Smooth muscle cell (in vitro differentiated cells): ENCODE results near the gene RBM33. TPM values are rescaled to one million over a fixed set of nuclear protein-coding genes. Genes with fewer than 3 reads are reported as not detected.

Source experiments
- DNase-seq: peaks from one replicate; lab custom pipeline; 2025; ENCODE audit not compliant: unreplicated experiment; lab: John Stamatoyannopoulos, UW
- H2AFZ ChIP-seq: fragments of 200-600 bp; sonication (generic); 2 replicates; pipeline ENCODE4 v1.6.0; 2016; ENCODE audit warnings: antibody characterized with exemption, low read depth, mild to moderate bottlenecking
- H3F3A ChIP-seq: fragments of 200-600 bp; sonication (generic); 2 replicates; pipeline ENCODE4 v1.6.0; 2017; ENCODE audit warnings: antibody characterized with exemption, low read depth
- H3K27ac ChIP-seq: fragments of 200-600 bp; sonication (generic); 2 replicates; pipeline ENCODE4 v1.5.1; 2016; ENCODE audit warnings: low read depth, mild to moderate bottlenecking
- H3K27me3 ChIP-seq: fragments of 200-600 bp; sonication (generic); 2 replicates; pipeline ENCODE4 v1.6.1; 2016; ENCODE audit warnings: low read depth, mild to moderate bottlenecking
- H3K36me3 ChIP-seq: fragments of 200-600 bp; sonication (generic); 2 replicates; pipeline ENCODE4 v1.5.1; 2016; ENCODE audit warnings: low read depth
- H3K4me1 ChIP-seq: fragments of 200-600 bp; sonication (generic); 2 replicates; pipeline ENCODE4 v1.5.1; 2016; ENCODE audit warnings: low read depth
- H3K4me2 ChIP-seq: fragments of 200-600 bp; sonication (generic); 2 replicates; pipeline ENCODE4 v1.6.0; 2016; ENCODE audit warnings: mild to moderate bottlenecking
- H3K4me3 ChIP-seq: fragments of 200-600 bp; sonication (generic); 2 replicates; pipeline ENCODE4 v1.5.1; 2016; ENCODE audit warnings: mild to moderate bottlenecking
- H3K79me2 ChIP-seq: fragments of 200-600 bp; sonication (generic); 2 replicates; pipeline ENCODE4 v1.6.0; 2016; ENCODE audit warnings: low read depth, mild to moderate bottlenecking
- H3K9ac ChIP-seq: fragments of 200-600 bp; sonication (generic); 2 replicates; pipeline ENCODE4 v1.6.0; 2016; ENCODE audit warnings: low read depth
- H3K9me3 ChIP-seq: fragments of 200-600 bp; sonication (generic); replicated peaks from 2 replicates; pipeline ENCODE4 v1.5.1; 2016; ENCODE audit warnings: low read depth
- H4K20me1 ChIP-seq: fragments of 200-600 bp; sonication (generic); 2 replicates; pipeline ENCODE4 v1.6.0; 2016; ENCODE audit warnings: low read depth
- CTCF ChIP-seq: fragments of 200-600 bp; sonication (generic); IDR thresholded peaks from 2 replicates; pipeline ENCODE4 v1.5.1; 2017; ENCODE audit warnings: borderline replicate concordance, mild to moderate bottlenecking, antibody characterized with exemption; ENCODE audit not compliant: insufficient read depth, poor library complexity, severe bottlenecking
- WGBS: methylation state at CpG from one replicate; pipeline ENCODE4 v1.1.7; 2016; ENCODE audit warnings: low lambda C conversion rate; 5-methylcytosine and 5-hydroxymethylcytosine counted together
- polyA plus RNA-seq: library from polyadenylated mRNA; unstranded; fragments of >200 nt; fragmentation: Nextera tagmentation; extraction: Ambion mirVana; gene quantifications from 2 replicates; pipeline ENCODE4 v1.2.1, GENCODE V29; 2016
- total RNA-seq: library from RNA; depleted of rRNA; stranded (reverse); fragments of >200 nt; gene quantifications from 2 replicates; pipeline ENCODE4 v1.2.3, GENCODE V29; 2014

Gene RBM33
- total and polyA plus RNA-seq, 2 experiments from 2014 or later = 22.5 to 25.3 TPM

GRCh38 chr7:155677688-155678087 lies 33.2 kb downstream of the RBM33 start:
- Histone ChIP-seq H3K4me3 (no peak overlapping the region), H3K27ac (no peak overlapping the region), H3K4me2 (no peak overlapping the region), H3K9me3 (no peaks in the 10 kb centered on the region), H3K36me3 (peaks cover 6% of the 10 kb centered on the region), H2AFZ (no peak overlapping the region), H3F3A (no peaks in the 10 kb centered on the region), H3K4me1 (peaks cover 2% of the 10 kb centered on the region), H3K79me2 (peaks cover 68% of the 10 kb centered on the region), H3K27me3 (no peaks in the 10 kb centered on the region), H4K20me1 (peaks cover 95% of the 10 kb centered on the region), H3K9ac (no peak overlapping the region)
- no peak for TF ChIP-seq CTCF
- DNase-seq = no peak
- WGBS = 90% methylated on average over 2 of the region's 2 CpGs

- H2AFZ ChIP-seq = no peak overlapping the region
- no peak overlapping the region for H3K4me2 ChIP-seq
- H3K27me3 ChIP-seq = no peaks in the 10 kb centered on the region
- 98% methylated on average over 3 of the region's 3 CpGs for WGBS
- H3K27ac ChIP-seq = no peak overlapping the region
- TF ChIP-seq CTCF = no peak
- H3K36me3 ChIP-seq = peaks cover 6% of the 10 kb centered on the region
- H3F3A ChIP-seq = no peaks in the 10 kb centered on the region
- no peak for DNase-seq
- H3K9ac ChIP-seq = no peak overlapping the region
- peaks cover 78% of the 10 kb centered on the region for H3K79me2 ChIP-seq
- H3K4me3 ChIP-seq = no peak overlapping the region
- H4K20me1 ChIP-seq = peaks cover 100% of the 10 kb centered on the region
- H3K4me1 ChIP-seq = peaks cover 8% of the 10 kb centered on the region
- H3K9me3 ChIP-seq = no peaks in the 10 kb centered on the region
These were observed 35.7 kb downstream of the RBM33 start for GRCh38 chr7:155680124-155680523.

- no peak overlapping the region for H3K4me3 ChIP-seq
- H3K36me3 ChIP-seq = peaks cover 7% of the 10 kb centered on the region
- no peak for TF ChIP-seq CTCF
- 91% methylated on average over 2 of the region's 2 CpGs for WGBS
- peaks cover 8% of the 10 kb centered on the region for H3K4me1 ChIP-seq
- H3K9ac ChIP-seq = no peak overlapping the region
- H3K79me2 ChIP-seq = peaks cover 81% of the 10 kb centered on the region
- no peak overlapping the region for H2AFZ ChIP-seq
- H3F3A ChIP-seq = no peaks in the 10 kb centered on the region
- no peak for DNase-seq
- no peaks in the 10 kb centered on the region for H3K27me3 ChIP-seq
- H3K27ac ChIP-seq = no peak overlapping the region
- H4K20me1 ChIP-seq = peaks cover 100% of the 10 kb centered on the region
- no peak overlapping the region for H3K4me2 ChIP-seq
- no peaks in the 10 kb centered on the region for H3K9me3 ChIP-seq
These were observed 36.4 kb downstream of the RBM33 start for GRCh38 chr7:155680864-155681263.

GRCh38 chr7:155681663-155682062 lies 37.2 kb downstream of the RBM33 start:
- H3K4me3 ChIP-seq = no peak overlapping the region
- H3K79me2 ChIP-seq = peaks cover 88% of the 10 kb centered on the region
- H2AFZ ChIP-seq = no peak overlapping the region
- WGBS = 96% methylated on average over 5 of the region's 5 CpGs
- peaks cover 11% of the 10 kb centered on the region for H3K36me3 ChIP-seq
- TF ChIP-seq CTCF = no peak
- H3K4me1 ChIP-seq = peaks cover 6% of the 10 kb centered on the region
- no peak for DNase-seq
- no peak overlapping the region for H3K9ac ChIP-seq
- H4K20me1 ChIP-seq = peaks cover 96% of the 10 kb centered on the region
- no peaks in the 10 kb centered on the region for H3K27me3 ChIP-seq
- H3K4me2 ChIP-seq = no peak overlapping the region
- no peak overlapping the region for H3K27ac ChIP-seq
- H3F3A ChIP-seq = no peaks in the 10 kb centered on the region
- no peaks in the 10 kb centered on the region for H3K9me3 ChIP-seq
